HG03565 (cell line): ENCODE measurements around the gene IRF2.
A peak's percentile ranks its signal among the peaks of the same experiment; 100 is the strongest.

Experiments
- ATAC-seq: cut with Tn5 transposase; IDR thresholded peaks from one replicate; pipeline ENCODE4 v1.9.1; 2021; ENCODE audit warnings: mild to moderate bottlenecking, moderate library complexity; ENCODE audit not compliant: unreplicated experiment

IRF2 gene

GRCh38 chr4:184373886-184374405, 100.4 kb downstream of the IRF2 start:
- ATAC-seq = no peak

- no peak for ATAC-seq
Observed at GRCh38 chr4:184371390-184371787, 103.0 kb downstream of the IRF2 start.

GRCh38 chr4:184370711-184371389, 103.5 kb downstream of the IRF2 start:
- ATAC-seq = no peak

GRCh38 chr4:184369871-184370270, 104.5 kb downstream of the IRF2 start:
- ATAC-seq = no peak

- no peak for ATAC-seq
Observed at GRCh38 chr4:184368731-184369130, 105.6 kb downstream of the IRF2 start.

GRCh38 chr4:184368290-184368689, 106.1 kb downstream of the IRF2 start:
- no peak for ATAC-seq

GRCh38 chr4:184364100-184364921, 110.0 kb downstream of the IRF2 start:
- ATAC-seq = peak; percentile 43

GRCh38 chr4:184363258-184363657, 111.1 kb downstream of the IRF2 start:
- no peak for ATAC-seq

- no peak for ATAC-seq
Observed at GRCh38 chr4:184362396-184362795, 112.0 kb downstream of the IRF2 start.

GRCh38 chr4:184361443-184361842, 112.9 kb downstream of the IRF2 start:
- no peak for ATAC-seq

GRCh38 chr4:184359888-184360287, 114.5 kb downstream of the IRF2 start:
- ATAC-seq = no peak

- no peak for ATAC-seq
Observed at GRCh38 chr4:184358521-184359232, 115.7 kb downstream of the IRF2 start.

- ATAC-seq = no peak
Observed at GRCh38 chr4:184357772-184358171, 116.6 kb downstream of the IRF2 start.

GRCh38 chr4:184357165-184357564, 117.2 kb downstream of the IRF2 start:
- ATAC-seq = no peak

- no peak for ATAC-seq
Observed at GRCh38 chr4:184356366-184356765, 118.0 kb downstream of the IRF2 start.

- ATAC-seq = no peak
Observed at GRCh38 chr4:184355857-184356256, 118.5 kb downstream of the IRF2 start.

- no peak for ATAC-seq
Observed at GRCh38 chr4:184355111-184355604, 119.2 kb downstream of the IRF2 start.

- no peak for ATAC-seq
Observed at GRCh38 chr4:184352891-184353290, 121.5 kb downstream of the IRF2 start.

GRCh38 chr4:184351560-184352451, 122.5 kb downstream of the IRF2 start:
- ATAC-seq = no peak

GRCh38 chr4:184350964-184351363, 123.4 kb downstream of the IRF2 start:
- ATAC-seq = no peak
